Measurements from ENCODE around the gene DRC3.
"Not testable (repeated sequence)": the region's sequence is repeated elsewhere in the genome, so short reads cannot be mapped to it uniquely, and the experiment has no call there.

DRC3 gene

DNA sequence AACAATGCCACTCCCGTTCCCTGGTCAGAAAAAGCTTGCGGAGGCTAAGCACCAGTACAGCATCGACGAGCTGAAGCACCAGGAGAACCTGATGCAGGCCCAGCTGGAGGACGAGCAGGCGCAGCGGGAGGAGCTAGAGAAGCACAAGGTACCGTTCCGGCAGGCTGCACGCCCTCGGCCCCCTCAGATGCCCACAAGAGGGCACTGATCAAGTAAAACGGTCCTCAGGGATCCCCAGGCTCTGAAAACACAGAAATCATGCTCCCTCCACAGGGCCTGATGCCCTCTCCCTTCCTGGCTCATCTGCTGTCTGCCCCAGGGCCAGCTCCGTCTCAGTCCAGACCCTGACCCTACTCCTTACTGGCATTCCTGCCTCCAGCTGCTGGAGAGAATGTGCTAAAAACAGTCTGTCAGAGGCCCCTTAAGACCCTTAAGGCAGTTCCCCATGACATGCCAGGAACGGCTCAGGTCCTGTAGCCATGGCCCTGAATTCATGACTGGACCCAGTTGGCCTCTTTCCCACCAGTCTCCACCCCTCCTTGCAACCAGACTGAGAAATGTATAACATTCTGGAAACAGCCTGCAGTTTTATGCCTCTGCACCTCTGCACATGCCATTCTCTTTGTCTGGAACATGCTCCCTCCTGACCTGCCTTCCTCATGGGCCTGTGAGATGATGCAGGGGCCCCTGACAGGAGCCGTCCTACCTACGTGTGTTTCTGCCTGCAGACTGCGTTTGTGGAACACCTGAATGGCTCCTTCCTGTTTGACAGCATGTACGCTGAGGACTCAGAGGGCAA lies 21.8 kb downstream of the DRC3 start:
- DNase-seq, result no peak

DNA sequence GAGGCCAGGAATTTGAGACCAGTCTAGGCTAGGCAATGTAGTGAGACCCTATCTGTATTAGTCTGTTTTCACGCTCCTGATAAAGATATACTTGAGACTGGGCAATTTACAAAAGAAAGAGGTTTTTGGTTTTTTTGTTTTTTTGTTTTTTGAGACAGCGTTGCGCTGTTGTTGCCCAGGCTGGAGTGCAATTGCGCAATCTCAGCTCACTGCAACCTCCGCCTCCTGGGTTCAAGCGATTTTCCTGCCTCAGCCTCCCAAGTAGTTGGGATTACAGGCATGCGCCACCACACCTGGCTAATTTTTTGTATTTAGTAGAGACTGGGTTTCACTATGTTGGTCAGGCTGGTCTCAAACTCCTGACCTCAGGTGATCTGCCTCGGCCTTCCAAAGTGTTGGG lies 23.2 kb downstream of the DRC3 start:
- not testable (repeated sequence) for DNase-seq

DNA sequence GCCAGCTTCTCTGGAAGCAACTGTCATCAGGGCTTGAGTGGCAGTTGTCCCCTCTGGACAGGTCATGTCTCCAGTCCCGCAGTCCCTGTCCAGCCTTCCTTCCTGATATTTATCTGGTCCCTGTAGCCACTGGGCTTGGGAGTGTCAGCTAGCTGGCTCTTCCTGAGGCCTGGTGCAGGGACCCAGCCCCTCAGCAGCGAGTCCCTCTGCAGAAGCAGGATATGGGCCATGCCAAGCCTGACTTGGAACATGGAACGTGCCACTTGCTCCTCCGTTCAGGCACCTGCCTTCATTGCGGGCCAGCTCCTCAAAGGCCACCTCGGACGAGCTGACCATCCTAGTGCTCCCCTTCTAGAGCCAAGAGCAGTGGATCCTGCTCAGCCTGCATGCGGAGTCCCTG lies 26.3 kb downstream of the DRC3 start:
- no peak for DNase-seq

DNA sequence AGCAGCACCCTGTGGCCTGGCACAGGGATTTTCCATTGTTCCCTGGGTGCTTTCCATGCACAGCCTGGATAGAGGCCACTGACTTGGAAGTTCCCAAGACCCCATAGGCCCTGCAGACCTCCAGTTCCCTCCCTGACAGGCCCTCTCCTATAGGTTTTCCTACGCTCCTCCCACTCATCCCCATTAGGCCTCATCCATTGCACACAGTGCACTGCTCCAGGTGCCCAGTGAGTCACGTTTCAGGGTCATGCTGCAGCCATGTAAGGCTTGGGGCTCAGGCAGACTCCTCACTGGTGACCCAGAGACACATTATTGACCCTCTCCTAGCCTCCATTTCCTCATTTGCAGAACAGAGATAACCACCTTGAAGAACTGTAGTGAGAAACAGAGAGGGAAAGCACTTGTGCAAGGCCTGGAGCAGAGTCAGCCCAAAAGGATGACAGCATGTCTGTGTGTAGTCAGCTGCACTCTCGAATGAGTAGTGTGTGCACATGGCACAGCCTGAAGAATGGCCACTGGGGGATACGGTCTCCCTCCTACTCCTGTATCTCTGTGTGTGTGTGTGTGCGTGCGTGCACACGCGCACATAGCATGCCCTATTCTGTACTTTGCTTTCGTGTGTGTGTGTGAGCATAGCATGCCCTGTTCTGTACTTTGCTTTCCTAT lies 26.8 kb downstream of the DRC3 start:
- no peak for DNase-seq

DNA sequence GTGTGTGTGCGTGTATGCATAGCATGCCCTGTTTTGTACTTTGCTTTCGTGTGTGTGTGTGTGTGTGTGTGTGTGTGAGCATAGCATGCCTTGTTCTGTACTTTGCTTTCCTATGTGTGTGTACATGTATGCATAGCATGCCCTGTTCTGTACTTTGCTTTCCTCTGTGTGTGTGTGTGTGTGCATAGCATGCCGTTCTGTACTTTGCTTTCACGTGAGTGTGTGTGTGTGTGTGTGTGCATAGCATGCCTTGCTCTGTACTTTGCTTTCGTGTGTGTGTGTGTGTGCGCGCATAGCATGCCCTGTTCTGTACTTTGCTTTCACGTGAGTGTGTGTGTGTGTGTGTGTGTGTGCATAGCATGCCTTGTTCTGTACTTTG lies 27.4 kb downstream of the DRC3 start:
- DNase-seq, result no peak

DNA sequence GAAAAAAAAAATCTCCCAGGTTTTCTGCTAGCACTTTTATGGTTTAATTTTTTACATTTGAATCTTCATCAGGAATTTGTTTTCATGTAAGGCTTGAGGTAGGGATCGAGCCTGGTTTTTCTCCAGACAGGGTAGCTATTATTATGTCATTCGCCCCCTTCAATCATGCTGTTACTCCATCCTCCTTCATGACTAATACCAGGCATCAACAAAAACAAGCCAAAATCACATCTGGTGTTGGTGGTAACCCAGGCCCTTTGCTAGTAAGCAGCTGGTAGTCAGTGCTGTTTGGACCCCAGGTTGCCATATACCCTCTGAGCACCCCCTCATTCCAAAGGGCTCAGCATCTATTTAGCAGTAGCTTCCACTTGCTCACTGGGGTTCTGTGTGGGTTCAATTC lies 29.5 kb downstream of the DRC3 start:
- no peak for DNase-seq

DNA sequence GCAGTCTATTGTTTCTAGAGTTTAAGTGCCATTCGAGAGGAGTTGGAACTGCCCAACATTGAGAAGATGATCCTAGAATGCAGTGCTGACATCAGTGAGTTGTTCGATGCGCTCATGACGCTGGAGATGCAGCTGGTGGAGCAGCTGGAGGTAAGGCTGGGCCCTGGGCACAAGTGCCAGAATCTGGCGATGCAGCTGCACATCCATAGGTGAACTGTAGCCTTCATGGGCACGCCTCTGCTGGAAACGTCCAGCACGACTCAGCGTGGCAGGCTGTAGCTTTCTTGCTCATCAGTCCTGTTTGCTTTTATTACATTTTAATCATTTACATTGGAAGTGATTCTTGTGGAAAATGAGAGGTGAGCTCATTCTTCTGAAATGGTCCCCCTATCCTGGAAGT lies 31.7 kb downstream of the DRC3 start:
- no peak for DNase-seq

DNA sequence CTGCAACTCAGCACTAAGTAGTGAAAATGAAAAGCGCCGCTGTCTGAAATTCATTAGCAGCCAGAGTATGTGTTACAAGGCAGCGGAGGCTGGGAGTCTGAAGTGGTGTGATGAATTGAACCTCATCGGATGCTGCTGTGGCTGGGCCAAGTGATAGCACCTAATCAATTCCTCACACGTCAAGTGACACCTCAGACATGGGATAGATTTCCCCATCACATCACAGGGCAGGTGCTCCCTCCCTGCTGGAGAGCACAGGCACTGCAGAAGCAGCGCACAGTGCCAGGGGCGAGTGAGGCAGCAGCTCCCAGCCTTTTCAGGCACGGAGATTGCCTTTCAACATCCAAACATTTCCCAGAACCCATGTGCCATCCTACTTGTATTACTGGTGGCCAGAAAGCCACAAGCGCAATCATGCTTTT lies 32.2 kb downstream of the DRC3 start:
- DNase-seq, result no peak

DNA sequence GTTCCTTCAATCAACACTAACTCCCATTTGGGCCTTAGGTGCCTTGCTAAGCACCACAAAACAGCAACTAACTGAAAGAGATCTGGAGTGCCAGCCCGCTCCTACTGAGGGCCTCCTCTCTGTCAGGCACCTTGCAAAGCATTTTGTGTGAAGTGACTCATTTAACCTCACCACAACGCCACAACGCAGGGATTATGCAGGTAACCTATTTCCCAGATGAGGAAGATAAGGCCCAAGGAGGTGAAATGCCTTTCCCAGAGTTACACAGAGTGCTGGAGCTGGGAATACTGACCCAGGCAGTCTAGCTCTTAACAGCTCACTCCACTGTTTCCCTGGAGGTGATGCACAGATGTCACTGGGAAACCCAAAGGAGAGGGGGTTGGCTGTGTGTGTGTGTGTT lies 32.8 kb downstream of the DRC3 start:
- DNase-seq, result no peak

DNA sequence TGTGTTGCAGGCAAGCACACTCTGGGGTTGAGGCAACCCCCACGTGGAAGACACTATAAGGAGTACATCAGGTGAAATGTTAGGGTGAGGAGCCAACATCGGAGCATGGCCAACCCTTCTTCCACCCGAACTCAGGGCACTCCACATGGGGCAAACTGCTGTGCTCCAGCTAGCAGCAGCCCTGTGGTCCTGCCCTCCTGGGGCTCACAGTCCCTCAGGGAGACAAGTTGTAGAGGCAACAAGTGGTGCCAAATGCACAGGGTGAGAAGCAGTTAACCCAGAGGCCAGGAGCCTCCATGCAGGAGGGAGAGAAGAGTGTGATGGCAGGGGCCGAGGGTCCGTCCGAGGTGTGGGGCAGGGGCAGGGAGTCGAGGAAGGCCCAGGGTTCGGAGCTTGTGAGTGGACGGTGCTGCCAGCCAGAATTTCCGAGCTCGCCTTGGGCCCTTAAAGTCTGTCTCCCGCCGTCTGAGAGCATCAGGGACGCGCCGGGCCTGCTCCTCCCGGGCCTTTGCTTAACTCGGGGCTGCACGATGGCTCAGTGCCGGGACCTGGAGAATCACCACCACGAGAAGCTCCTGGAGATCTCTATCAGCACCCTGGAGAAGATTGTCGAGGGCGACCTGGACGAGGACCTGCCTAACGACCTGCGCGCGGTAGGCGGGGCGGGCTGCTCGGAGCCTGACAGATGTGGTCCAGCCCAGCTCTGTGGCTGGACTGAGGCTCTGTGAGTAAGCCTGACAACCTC lies 34.0 kb downstream of the DRC3 start:
- DNase-seq, result no peak

DNA sequence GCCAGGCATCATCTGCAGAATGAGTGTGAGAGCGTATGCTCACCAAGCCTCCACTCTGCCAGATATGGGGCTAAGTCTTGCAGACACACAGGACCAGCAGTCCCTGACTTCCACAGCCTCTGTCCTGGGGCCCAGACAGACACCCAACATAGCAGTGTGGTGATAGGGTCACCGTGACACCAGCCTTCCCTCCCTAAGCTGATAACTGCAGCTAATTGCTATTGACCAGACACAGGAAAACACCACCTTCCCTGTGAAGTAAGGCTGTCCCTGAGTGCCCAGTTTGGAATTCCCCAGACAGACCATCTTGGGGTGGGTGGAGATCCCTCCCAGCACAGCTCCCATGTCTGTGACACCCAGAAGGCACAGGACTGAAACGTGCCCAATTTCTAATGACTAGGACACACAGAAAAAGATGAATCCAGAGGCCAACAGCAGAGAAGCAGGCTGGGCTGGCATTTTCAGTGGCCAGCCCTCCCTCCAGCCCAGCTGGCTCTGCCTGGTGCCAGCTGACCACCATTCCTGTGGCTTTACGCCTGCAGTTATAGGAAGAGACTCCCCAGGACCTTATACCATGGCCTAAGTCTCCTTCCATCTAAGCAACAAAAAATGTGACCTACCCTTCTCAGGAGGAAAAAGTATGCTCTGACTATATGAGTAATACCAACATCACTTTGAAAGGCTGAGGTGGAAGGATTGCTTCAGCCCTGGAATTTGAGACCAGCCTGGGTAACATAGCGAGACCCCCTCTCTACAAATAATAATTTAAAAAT lies 36.0 kb downstream of the DRC3 start:
- DNase-seq, result no peak

DNA sequence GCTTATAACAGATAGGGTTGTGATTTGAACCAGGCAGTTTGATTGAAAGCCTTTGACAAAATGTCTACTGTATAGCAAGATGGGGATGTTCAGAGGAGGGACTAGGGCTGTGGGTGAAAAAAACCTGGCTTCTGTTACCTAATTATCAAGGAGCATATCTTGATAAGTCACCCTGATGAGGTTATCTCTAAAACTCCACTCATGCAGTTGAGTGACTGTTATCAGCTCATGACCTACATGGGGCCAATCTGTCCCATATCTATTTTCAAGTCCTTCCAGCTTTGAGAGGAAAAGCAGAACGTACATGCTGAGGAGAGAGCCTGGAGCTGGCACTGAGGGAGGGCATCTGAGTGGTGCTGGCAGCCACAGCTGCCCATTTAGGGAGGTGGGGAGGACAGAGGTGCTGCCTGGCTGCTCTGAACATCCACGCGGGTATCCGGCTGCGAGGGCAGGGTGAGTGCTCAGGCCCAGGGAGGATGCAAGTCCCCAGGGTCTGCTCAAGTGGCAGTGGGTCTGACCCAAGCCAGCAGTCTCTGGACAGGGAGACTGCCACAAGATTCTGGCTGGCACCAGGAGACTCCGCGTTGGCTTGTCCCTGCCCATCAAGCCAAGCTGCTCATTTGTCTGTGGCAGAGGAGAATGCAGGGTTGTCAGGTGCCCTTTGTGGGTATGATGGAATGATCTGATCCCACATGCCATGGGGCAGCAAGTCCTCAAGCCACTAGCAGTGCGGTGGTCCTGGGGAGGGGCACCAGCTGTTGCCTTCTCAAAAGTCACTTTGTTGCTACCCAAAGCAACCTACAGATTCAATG lies 37.2 kb downstream of the DRC3 start:
- DNase-seq, result no peak

DNA sequence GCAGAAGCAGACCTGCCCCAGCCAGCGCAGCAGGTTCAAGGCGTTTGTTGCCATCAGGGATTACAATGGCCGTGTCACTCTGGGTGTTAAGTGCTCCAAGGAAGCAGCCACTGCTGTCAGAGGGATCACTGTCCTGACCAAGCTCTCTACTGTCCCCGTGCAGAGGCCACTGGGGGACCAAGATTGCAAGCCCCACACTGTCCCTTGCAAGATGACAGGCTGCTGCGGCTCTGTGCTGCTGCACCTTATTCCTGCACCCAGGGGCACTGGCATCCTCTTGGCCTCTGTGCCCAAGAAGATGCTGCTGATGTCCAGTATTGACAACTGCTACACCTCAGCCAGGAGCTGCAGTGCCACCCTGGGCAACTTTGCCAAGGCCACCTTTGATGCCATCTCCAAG lies 38.6 kb downstream of the DRC3 start:
- no peak for DNase-seq

DNA sequence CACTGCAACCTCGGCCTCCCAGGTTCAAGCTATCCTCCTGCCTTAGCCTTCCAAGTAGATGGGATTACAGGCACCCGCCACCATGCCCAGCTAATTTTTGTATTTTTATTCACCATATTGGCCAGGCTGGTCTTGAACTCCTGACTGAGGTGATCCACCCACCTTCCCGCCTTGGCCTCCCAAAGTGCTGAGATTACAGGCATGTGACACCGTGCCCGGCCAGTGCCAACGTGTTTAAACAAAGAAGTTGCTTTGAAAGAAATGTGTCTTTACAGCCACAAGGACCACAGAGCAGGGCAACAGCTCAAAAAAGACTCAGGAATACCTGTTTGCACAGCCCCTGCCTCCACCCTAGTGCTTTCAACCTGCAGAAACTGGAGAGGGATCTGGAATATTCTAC lies 41.3 kb downstream of the DRC3 start:
- DNase-seq, result no peak

DNA sequence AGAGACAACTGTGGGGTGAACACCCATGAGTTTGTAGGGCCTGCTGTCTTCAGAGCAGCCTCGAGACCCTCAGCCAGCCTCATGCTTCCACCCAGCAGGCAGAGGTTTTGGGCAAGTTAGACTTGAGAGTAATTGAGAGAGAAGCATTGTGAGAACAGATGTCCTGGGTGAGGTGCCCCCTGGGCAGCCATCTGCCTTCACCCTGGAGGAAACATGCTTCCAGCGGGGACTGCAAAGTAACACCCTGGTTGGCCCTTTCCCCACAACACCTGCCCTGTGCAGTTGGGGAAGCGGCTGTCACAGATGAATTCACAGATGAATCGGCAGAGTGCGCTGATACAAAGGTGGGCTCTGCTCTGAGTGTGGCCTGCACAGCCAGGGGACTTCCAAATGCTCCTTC lies 42.9 kb downstream of the DRC3 start:
- no peak for DNase-seq

DNA sequence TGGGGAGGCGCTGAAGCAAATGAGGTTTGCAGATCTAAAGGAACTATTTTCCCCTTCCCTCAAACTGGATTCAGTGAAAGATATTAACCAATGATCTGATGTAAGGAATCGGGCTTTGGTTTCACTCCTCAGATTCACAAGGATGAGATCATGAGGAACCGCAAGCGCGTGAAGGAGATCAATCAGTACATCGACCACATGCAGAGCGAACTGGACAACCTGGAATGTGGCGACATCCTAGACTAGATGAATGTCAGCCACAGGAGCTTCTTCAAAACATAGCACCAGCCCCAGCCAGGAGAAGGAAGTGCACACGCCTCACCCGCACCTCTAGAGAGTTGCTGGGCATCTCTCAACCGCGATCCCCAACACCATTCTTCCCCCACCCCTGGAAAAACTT lies 43.8 kb downstream of the DRC3 start:
- DNase-seq, result no peak

DNA sequence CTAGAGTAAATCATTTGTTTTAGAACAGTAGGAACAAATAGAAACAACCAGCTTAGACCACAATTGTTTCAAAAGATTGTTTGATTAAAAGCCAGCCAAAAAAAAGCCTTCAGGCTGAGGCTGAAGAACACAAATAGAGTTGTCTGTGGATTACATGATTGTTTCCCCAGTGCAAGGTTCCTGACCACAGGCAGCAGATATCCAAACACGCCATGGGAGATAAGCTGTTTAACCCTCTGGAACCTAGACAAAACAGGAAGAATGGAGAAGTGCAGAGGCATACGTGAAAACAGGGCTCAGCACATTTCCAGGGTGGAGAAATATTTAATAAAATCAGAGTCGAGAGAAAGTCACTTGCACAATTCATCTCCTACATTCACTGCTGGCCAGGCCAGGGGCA lies 45.3 kb downstream of the DRC3 start:
- no peak for DNase-seq

DNA sequence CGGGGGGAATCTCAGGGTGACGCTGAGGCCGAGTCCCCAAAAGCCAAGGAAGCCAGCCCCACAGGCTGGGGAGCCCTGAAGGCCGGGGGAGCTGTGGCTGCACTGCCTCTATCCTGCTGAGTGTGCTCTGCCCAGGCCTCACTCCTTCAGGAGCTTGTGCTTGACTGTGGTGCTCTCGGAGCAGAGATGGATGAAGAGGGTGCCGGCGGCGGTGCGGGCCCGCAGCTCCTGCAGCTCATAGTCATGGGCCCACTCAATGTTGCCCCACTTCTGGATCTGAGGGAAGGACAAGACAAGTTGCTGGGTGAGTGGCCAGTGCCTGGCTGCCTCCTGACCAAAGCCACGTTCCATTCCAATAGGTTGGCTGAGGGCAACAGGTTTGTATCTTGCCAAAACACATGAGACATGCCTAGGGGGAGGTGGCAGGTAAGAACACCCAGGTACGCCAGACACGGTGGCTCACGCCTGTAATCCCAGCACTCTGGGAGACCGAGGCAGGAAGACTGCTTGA lies 45.8 kb downstream of the DRC3 start:
- DNase-seq, result no peak

DNA sequence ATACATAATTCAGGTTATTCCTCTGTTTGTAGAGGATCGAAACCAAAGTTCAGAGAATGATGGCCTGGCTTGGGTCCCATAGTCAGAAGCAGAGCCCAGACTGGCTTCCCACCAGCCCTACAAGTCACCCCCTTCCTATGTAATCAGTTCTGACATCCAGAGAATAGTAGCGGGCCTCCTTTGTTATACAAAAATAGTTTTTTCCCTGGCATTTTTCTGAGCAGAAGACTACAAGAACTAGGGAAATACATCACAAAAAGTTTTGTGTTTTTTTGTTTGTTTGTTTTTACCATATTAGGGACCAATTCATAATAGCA lies 47.1 kb downstream of the DRC3 start:
- no peak for DNase-seq

DNA sequence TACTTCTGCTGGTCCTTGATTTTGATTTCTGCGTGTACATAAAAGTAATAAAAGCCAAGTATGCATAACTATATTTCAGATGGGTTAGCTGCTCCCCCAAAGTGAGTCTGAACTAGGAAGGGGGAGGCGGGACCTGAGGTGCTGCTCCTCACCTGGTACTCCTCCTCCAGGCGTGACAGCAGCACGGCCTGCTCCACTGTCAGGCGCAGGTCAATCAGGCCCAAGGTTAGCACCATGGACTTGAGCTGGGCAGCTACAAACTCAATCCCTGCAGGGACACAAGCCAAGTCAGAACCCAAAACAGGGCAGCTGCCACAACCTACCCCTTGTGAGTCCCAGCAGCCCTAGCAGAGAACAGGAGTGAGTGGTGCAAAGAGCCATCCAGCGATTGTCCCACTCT lies 48.3 kb downstream of the DRC3 start:
- DNase-seq, result no peak

DNA sequence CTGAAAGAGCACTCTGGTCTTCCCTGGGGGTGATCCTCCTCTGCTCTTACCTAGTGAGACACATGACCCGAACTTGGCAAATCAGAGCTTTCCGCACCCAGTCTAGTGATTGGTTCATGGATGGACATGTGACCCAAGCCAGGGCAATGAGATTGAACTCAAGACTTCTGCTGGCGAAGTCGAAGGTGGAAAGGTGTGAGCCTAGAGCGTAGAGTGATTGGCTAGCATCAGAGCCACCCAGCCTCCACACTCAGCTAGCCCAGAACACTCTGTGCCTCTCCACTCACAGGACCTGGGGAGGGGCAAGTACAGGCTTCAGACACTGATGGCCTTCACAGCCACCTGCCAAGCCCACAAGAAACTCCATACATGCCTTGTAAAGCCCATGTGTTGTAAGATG lies 48.7 kb downstream of the DRC3 start:
- no peak for DNase-seq

DNA sequence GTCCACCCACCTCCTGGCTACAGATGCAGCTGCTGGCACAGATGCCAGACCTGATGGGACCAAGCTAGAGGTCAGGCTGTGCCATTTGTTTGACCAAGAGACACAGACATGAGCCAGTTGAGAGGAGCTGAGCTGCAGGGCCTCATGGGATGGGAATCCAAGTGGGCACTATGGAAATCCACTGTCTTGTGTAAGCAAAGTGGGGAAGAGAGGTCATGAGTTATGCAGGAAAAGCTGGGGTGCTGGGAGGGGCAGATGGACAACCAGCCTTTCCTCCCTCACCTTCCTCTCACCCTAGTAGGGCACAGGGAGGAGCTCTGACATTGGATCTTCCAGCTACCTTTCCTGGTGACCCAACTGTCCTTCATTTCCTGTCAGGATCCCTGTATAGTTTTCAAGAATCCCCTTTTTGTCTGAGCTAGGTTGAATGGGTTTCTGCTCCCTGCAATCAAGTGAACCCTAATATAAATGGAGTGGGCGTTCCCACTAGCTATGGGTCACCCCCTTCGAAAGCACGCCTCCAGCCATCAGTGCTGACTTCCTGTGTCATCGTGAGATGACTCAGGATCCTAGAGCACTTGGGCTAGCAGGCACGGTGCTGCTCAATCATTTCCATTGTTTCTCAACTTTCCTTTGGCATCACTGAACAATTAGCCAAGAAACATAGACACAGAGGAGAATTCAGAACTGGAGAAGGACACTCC lies 52.7 kb downstream of the DRC3 start:
- DNase-seq, result no peak

All from hippocampal formation (tissue), 2 donors.